Testis (tissue), 2 donors: ENCODE measurements around the gene CDKAL1.

ENCODE experiments used
- POLR2A ChIP-seq: fragments of 450-650 bp; IDR thresholded peaks from one replicate; pipeline ENCODE4 v1.6.1; 2017; ENCODE audit warnings: antibody characterized with exemption, mild to moderate bottlenecking, moderate library complexity
- TF ChIP-seq, protein P1 (sequence below), 3 experiments: fragments of 450-650 bp in 2 of 3; fragments of 200-600 bp in 1 of 3; sonication (generic) in 1 of 3; IDR thresholded peaks; one replicate each; pipeline ENCODE4 v1.5.1; 2016 to 2019; ENCODE audit warnings: antibody characterized with exemption in 3 of 3, mild to moderate bottlenecking in 2 of 3, moderate library complexity in 1 of 3

DNA sequence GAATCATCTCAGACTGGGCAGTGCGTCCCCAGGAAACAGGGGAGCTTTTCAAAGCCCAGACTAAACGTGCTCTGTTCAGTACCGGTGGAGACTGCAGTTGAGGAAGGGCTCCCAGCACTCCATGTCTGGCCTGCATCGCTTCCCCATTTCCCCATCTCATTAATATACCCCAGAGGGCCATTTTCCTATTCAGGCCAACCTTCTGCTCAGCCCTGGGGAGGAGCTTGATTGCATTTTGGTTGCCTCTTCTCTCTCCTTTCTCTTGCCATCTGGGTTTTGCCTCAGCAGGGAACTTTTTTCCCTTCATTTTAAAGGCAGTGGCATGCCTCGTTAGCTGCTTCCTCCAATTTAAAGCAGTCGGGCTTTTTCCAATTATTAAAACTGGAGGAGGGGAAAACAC, 665.0 kb downstream of the CDKAL1 start:
- TF ChIP-seq, protein P1, sequence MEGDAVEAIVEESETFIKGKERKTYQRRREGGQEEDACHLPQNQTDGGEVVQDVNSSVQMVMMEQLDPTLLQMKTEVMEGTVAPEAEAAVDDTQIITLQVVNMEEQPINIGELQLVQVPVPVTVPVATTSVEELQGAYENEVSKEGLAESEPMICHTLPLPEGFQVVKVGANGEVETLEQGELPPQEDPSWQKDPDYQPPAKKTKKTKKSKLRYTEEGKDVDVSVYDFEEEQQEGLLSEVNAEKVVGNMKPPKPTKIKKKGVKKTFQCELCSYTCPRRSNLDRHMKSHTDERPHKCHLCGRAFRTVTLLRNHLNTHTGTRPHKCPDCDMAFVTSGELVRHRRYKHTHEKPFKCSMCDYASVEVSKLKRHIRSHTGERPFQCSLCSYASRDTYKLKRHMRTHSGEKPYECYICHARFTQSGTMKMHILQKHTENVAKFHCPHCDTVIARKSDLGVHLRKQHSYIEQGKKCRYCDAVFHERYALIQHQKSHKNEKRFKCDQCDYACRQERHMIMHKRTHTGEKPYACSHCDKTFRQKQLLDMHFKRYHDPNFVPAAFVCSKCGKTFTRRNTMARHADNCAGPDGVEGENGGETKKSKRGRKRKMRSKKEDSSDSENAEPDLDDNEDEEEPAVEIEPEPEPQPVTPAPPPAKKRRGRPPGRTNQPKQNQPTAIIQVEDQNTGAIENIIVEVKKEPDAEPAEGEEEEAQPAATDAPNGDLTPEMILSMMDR (IDR thresholded peaks at IDR 0.05) = no peak
- no peak for TF ChIP-seq POLR2A
